GM12878 (cell line): Measurements from ENCODE around the gene FRAS1. TPM values are rescaled to one million over a fixed set of nuclear protein-coding genes. Genes with fewer than 3 reads are reported as not detected.

Experiments used
- ATAC-seq: fragments of 200-7000 bp; cut with Tn5 transposase; 3 replicates; pipeline ENCODE4 v1.9.1; 2020; ENCODE audit warnings: mild to moderate bottlenecking, moderate library complexity
- BruUV-seq: library from RNA; stranded (reverse); fragments of 400-500 nt; replicated peaks from 2 replicates; lab custom pipeline; 2021; lab: Mats Ljungman, UMichigan
- CTCF ChIA-PET: fragments of 300-600 bp; sonication (Branson Sonifier 250); formaldehyde crosslinking; extraction: SDS; loops from one replicate; lab custom pipeline; 2021; ENCODE audit warnings: inconsistent platforms; lab: Yijun Ruan, JAX
- POLR2A ChIA-PET: fragments of 350-600 bp; formaldehyde crosslinking; extraction: SDS; loops from one replicate; lab custom pipeline; 2021; ENCODE audit warnings: inconsistent platforms; lab: Charles Lee
- RAD21 ChIA-PET: fragments of 300-600 bp; sonication (Branson Sonifier 250); formaldehyde crosslinking; loops from one replicate; lab custom pipeline; 2023; ENCODE audit warnings: antibody characterized with exemption; ENCODE audit not compliant: unreplicated experiment; lab: Charles Lee
- SMC1A ChIA-PET: fragments of 300-600 bp; sonication (Branson Sonifier 250); formaldehyde crosslinking; loops from one replicate; lab custom pipeline; 2023; ENCODE audit not compliant: unreplicated experiment, uncharacterized antibody; lab: Charles Lee
- DNase-seq: peaks from one replicate; pipeline ENCODE4 v3.0.0-alpha.2; 2011; ENCODE audit warnings: low read depth, low spot score
- FAIRE-seq: peaks from 3 replicates; lab custom pipeline; 2011; peaks lifted over from hg19 to GRCh38; lab: Jason Lieb, UNC
- H2AFZ ChIP-seq: 2 replicates; pipeline ENCODE4 v1.6.0; 2011; ENCODE audit warnings: low read depth, low read length, control low read depth; ENCODE audit not compliant: control insufficient read depth
- H3K27ac ChIP-seq: 2 replicates; pipeline ENCODE4 v1.5.1; 2011; ENCODE audit warnings: control low read depth; ENCODE audit not compliant: control insufficient read depth, insufficient read depth
- H3K27me3 ChIP-seq, 2 experiments: replicated peaks in 1 of 2; 2 replicates each; pipeline versions ENCODE4 v1.6.0 to v1.6.1; 2011; ENCODE audit warnings: low read length in 1 of 2; ENCODE audit not compliant: control insufficient read depth in 2 of 2, insufficient read depth in 2 of 2
- H3K36me3 ChIP-seq, 2 experiments: 2 replicates each; pipeline ENCODE4 v1.5.1; 2011; ENCODE audit warnings: low read length in 1 of 2; ENCODE audit not compliant: control insufficient read depth in 2 of 2, insufficient read depth in 2 of 2
- H3K4me1 ChIP-seq: 2 replicates; pipeline ENCODE4 v1.6.1; 2011; ENCODE audit warnings: mild to moderate bottlenecking, low read length, moderate library complexity, mixed read lengths; ENCODE audit not compliant: control insufficient read depth, insufficient read depth
- H3K4me2 ChIP-seq: 2 replicates; pipeline ENCODE4 v1.6.0; 2011; ENCODE audit warnings: control low read depth; ENCODE audit not compliant: control insufficient read depth, insufficient read depth
- H3K4me3 ChIP-seq: fragments of 200-600 bp; sonication (generic); 2 replicates; pipeline ENCODE4 v1.5.1; 2016
- H3K79me2 ChIP-seq: 2 replicates; pipeline ENCODE4 v1.6.0; 2011; ENCODE audit warnings: low read length; ENCODE audit not compliant: control insufficient read depth, insufficient read depth
- H3K9ac ChIP-seq: 2 replicates; pipeline ENCODE4 v1.8.0; 2011; ENCODE audit warnings: low read length, control low read depth, mixed read lengths; ENCODE audit not compliant: control insufficient read depth, insufficient read depth
- H3K9me3 ChIP-seq: replicated peaks from 3 replicates; pipeline ENCODE4 v1.5.1; 2011; ENCODE audit warnings: mild to moderate bottlenecking, low read length; ENCODE audit not compliant: control insufficient read depth, insufficient read depth
- H4K20me1 ChIP-seq: 2 replicates; pipeline ENCODE4 v1.6.0; 2011; ENCODE audit not compliant: control insufficient read depth, insufficient read depth
- HCFC1 ChIP-seq: fragments of 150-350 bp; IDR thresholded peaks from 2 replicates; pipeline ENCODE4 v1.6.1; 2014; ENCODE audit warnings: low read length
- KLF5 ChIP-seq: fragments of 450-650 bp; IDR thresholded peaks from 2 replicates; pipeline ENCODE4 v1.6.1; 2014; ENCODE audit warnings: mild to moderate bottlenecking; ENCODE audit not compliant: partially characterized antibody
- PAX5 ChIP-seq: IDR thresholded peaks from 2 replicates; pipeline ENCODE4 v1.6.1; 2011; ENCODE audit warnings: low read depth, low read length, borderline replicate concordance
- SP1 ChIP-seq: IDR thresholded peaks from one replicate; pipeline ENCODE4 v1.6.1; 2011; ENCODE audit warnings: low read depth, low read length
- YY1 ChIP-seq: IDR thresholded peaks from 2 replicates; pipeline ENCODE4 v1.6.1; 2011; ENCODE audit warnings: low read depth, mild to moderate bottlenecking, low read length
- WGBS: methylation state at CpG from one replicate; pipeline ENCODE4 v1.1.6; 2016; ENCODE audit warnings: low lambda C conversion rate; ENCODE audit not compliant: insufficient replicate concordance, insufficient coverage; ENCODE audit errors: missing lambda C conversion rate; 5-methylcytosine and 5-hydroxymethylcytosine counted together
- in situ Hi-C: fragments of 300-500 bp; cut with MboI; formaldehyde crosslinking; loops from 9 replicates; pipeline ENCODE4 v1.14.3; 2018; ENCODE audit warnings: mixed read lengths
- intact Hi-C: fragments of 100-400 bp; cut with micrococcal nuclease; formaldehyde crosslinking; loops from one replicate; pipeline ENCODE4 v1.14.2; 2022; ENCODE audit not compliant: unreplicated experiment
- polyA plus RNA-seq, 11 experiments: library from polyadenylated mRNA; depleted of rRNA in 4 of 11; unstranded in 6 of 11; stranded (reverse) in 5 of 11; fragments of >200 nt; fragmentation: Nextera tagmentation in 4 of 11; fragmentation: Illumina TruSeq in 1 of 11; extraction: Ambion mirVana in 4 of 11; extraction: Trizol in 1 of 11; gene quantifications; 1 replicate in 1 of 11; 2 replicates in 10 of 11; pipeline versions ENCODE4 v1.2.1 to v1.2.3, GENCODE V29; 2011 to 2016; ENCODE audit warnings: inconsistent platforms in 2 of 11, missing spikeins in 2 of 11, low read depth in 1 of 11
- total RNA-seq, 4 experiments: library from RNA; depleted of rRNA in 3 of 4; stranded (reverse); fragments of >200 nt in 3 of 4; fragmentation: Illumina TruSeq in 1 of 4; extraction: Trizol in 1 of 4; gene quantifications; 2 replicates each; pipeline versions ENCODE4 v1.2.1 to v1.2.3, GENCODE V29; 2013 to 2021
- TF ChIP-seq, protein P1 (sequence below): fragments of 450-650 bp; IDR thresholded peaks from 2 replicates; pipeline ENCODE4 v1.6.1; 2014; ENCODE audit warnings: mild to moderate bottlenecking
- TF ChIP-seq, protein P2 (sequence below): fragments of 450-650 bp; IDR thresholded peaks from 2 replicates; pipeline ENCODE4 v1.6.1; 2018; ENCODE audit warnings: borderline replicate concordance, mild to moderate bottlenecking; ENCODE audit not compliant: partially characterized antibody
- TF ChIP-seq, protein P3 (sequence below): IDR thresholded peaks from 2 replicates; pipeline ENCODE4 v1.6.1; 2011; ENCODE audit warnings: borderline replicate concordance, low read depth, mild to moderate bottlenecking, moderate library complexity, mixed read lengths, low read length; ENCODE audit not compliant: insufficient read depth; ENCODE audit errors: extremely low read length
- TF ChIP-seq, protein P4 (sequence below): IDR thresholded peaks from 2 replicates; pipeline ENCODE4 v1.6.1; 2012; ENCODE audit warnings: low read depth, low read length, improper control_type of control experiment
- TF ChIP-seq, protein P5 (sequence below): fragments of 450-650 bp; IDR thresholded peaks from 2 replicates; pipeline ENCODE4 v1.6.1; 2017; ENCODE audit warnings: mild to moderate bottlenecking, moderate library complexity

FRAS1 gene
- total and polyA plus RNA-seq, 10 of the 15 experiments (the other 5 are each of a cell fraction or from before 2014, with no cell fraction given), result 0.08 to 11.7 (median 0.20) TPM

DNA sequence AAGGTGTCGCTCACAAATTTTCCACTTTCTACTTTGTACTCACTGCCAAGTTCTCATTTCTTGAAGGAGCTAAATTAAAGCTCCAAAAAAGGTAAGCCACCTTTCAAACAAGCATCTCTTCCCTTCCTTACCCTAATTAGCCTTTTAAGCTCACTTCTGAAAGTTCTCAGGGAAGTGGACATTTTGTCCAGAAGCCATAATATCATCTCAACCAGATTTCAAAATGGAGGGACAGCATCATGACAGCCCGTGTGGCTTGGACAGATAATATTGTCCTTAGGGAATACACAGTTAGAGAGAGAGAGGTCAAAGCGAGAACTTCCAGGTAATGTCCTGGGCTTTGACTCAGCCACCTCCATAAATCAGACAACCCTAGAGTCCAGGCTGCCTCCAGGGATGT lies 400.6 kb downstream of the FRAS1 start:
- ChIA-PET SMC1A (interaction anchor here (1.0 to 1.8 kb wide), 4 partner anchors 9 to 398 kb away, joined by 3 to 6 read pairs (median 4); no protein-coding TSS in a partner anchor), CTCF (interaction anchor here (0.9 to 1.4 kb wide), 2 partner anchors 20 to 398 kb away, joined by 4 read pairs; no protein-coding TSS in a partner anchor), POLR2A (interaction anchor here (0.5 to 0.7 kb wide), 3 partner anchors 11 to 200 kb away, joined by 3 to 4 read pairs (median 4); no protein-coding TSS in a partner anchor), RAD21 (interaction anchor here (0.9 to 1.1 kb wide), 2 partner anchors 109 to 111 kb away, joined by 3 to 4 read pairs; no protein-coding TSS in a partner anchor)
- intact Hi-C loops (loop anchor here (10.0 kb wide), 1 partner anchor 407 kb away; no protein-coding TSS in a partner anchor), in situ Hi-C loops (no loop called here)
- no TSS peak for BruUV-seq
- Histone ChIP-seq H2AFZ (no peak overlapping the region), H3K4me1 (no peaks in the 10 kb centered on the region), H3K27me3 (no peaks in the 10 kb centered on the region), H3K27ac (no peak overlapping the region), H3K9me3 (no peaks in the 10 kb centered on the region), H3K79me2 (no peaks in the 10 kb centered on the region), H3K4me2 (no peak overlapping the region), H4K20me1 (no peaks in the 10 kb centered on the region), H3K36me3 (no peaks in the 10 kb centered on the region), H3K9ac (no peak overlapping the region), H3K4me3 (no peak overlapping the region)
- ATAC-seq, result no peak
- DNase-seq, result no peak
- FAIRE-seq, result no peak
- WGBS, result 3% methylated on average over 3 of the region's 3 CpGs
- TF ChIP-seq YY1 (no peak), PAX5 (no peak), SP1 (no peak), KLF5 (no peak), HCFC1 (no peak)
- TF ChIP-seq, protein P1, sequence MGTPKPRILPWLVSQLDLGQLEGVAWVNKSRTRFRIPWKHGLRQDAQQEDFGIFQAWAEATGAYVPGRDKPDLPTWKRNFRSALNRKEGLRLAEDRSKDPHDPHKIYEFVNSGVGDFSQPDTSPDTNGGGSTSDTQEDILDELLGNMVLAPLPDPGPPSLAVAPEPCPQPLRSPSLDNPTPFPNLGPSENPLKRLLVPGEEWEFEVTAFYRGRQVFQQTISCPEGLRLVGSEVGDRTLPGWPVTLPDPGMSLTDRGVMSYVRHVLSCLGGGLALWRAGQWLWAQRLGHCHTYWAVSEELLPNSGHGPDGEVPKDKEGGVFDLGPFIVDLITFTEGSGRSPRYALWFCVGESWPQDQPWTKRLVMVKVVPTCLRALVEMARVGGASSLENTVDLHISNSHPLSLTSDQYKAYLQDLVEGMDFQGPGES, result no peak
- TF ChIP-seq, protein P2, sequence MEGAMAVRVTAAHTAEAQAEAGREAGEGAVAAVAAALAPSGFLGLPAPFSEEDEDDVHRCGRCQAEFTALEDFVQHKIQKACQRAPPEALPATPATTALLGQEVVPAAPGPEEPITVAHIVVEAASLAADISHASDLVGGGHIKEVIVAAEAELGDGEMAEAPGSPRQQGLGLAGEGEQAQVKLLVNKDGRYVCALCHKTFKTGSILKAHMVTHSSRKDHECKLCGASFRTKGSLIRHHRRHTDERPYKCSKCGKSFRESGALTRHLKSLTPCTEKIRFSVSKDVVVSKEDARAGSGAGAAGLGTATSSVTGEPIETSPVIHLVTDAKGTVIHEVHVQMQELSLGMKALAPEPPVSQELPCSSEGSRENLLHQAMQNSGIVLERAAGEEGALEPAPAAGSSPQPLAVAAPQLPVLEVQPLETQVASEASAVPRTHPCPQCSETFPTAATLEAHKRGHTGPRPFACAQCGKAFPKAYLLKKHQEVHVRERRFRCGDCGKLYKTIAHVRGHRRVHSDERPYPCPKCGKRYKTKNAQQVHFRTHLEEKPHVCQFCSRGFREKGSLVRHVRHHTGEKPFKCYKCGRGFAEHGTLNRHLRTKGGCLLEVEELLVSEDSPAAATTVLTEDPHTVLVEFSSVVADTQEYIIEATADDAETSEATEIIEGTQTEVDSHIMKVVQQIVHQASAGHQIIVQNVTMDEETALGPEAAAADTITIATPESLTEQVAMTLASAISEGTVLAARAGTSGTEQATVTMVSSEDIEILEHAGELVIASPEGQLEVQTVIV, result no peak
- TF ChIP-seq, protein P3, sequence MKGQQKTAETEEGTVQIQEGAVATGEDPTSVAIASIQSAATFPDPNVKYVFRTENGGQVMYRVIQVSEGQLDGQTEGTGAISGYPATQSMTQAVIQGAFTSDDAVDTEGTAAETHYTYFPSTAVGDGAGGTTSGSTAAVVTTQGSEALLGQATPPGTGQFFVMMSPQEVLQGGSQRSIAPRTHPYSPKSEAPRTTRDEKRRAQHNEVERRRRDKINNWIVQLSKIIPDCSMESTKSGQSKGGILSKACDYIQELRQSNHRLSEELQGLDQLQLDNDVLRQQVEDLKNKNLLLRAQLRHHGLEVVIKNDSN, result no peak
- TF ChIP-seq, protein P4, sequence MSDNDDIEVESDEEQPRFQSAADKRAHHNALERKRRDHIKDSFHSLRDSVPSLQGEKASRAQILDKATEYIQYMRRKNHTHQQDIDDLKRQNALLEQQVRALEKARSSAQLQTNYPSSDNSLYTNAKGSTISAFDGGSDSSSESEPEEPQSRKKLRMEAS, result no peak
- TF ChIP-seq, protein P5, sequence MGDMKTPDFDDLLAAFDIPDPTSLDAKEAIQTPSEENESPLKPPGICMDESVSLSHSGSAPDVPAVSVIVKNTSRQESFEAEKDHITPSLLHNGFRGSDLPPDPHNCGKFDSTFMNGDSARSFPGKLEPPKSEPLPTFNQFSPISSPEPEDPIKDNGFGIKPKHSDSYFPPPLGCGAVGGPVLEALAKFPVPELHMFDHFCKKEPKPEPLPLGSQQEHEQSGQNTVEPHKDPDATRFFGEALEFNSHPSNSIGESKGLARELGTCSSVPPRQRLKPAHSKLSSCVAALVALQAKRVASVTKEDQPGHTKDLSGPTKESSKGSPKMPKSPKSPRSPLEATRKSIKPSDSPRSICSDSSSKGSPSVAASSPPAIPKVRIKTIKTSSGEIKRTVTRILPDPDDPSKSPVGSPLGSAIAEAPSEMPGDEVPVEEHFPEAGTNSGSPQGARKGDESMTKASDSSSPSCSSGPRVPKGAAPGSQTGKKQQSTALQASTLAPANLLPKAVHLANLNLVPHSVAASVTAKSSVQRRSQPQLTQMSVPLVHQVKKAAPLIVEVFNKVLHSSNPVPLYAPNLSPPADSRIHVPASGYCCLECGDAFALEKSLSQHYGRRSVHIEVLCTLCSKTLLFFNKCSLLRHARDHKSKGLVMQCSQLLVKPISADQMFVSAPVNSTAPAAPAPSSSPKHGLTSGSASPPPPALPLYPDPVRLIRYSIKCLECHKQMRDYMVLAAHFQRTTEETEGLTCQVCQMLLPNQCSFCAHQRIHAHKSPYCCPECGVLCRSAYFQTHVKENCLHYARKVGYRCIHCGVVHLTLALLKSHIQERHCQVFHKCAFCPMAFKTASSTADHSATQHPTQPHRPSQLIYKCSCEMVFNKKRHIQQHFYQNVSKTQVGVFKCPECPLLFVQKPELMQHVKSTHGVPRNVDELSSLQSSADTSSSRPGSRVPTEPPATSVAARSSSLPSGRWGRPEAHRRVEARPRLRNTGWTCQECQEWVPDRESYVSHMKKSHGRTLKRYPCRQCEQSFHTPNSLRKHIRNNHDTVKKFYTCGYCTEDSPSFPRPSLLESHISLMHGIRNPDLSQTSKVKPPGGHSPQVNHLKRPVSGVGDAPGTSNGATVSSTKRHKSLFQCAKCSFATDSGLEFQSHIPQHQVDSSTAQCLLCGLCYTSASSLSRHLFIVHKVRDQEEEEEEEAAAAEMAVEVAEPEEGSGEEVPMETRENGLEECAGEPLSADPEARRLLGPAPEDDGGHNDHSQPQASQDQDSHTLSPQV, result no peak
